Measurements from ENCODE around the gene CNPY1. TPM values are rescaled to one million over a fixed set of nuclear protein-coding genes. Genes with fewer than 3 reads are reported as not detected.

CNPY1 gene
- total and polyA plus RNA-seq, 2 donors (not counting 1 experiment from before 2014, with no cell fraction given) = not detected

GRCh38 chr7:155458878-155459699, 87.3 kb downstream of the CNPY1 start:
- peaks cover 0 to 82% (median 65%) of the 10 kb centered on the region in 4 experiments for H3K27me3 ChIP-seq (replicated peaks in 1 of 4; ENCODE audit: control extremely low read depth in 1 of 4, control insufficient read depth in 3 of 4, insufficient read depth in 4 of 4, low read length in 3 of 4)
- intact Hi-C loops (cut with micrococcal nuclease) = no loop called here
- TF ChIP-seq, protein P1, sequence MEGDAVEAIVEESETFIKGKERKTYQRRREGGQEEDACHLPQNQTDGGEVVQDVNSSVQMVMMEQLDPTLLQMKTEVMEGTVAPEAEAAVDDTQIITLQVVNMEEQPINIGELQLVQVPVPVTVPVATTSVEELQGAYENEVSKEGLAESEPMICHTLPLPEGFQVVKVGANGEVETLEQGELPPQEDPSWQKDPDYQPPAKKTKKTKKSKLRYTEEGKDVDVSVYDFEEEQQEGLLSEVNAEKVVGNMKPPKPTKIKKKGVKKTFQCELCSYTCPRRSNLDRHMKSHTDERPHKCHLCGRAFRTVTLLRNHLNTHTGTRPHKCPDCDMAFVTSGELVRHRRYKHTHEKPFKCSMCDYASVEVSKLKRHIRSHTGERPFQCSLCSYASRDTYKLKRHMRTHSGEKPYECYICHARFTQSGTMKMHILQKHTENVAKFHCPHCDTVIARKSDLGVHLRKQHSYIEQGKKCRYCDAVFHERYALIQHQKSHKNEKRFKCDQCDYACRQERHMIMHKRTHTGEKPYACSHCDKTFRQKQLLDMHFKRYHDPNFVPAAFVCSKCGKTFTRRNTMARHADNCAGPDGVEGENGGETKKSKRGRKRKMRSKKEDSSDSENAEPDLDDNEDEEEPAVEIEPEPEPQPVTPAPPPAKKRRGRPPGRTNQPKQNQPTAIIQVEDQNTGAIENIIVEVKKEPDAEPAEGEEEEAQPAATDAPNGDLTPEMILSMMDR (IDR thresholded peaks at IDR 0.05) = no peak
- peak; percentile 33 for TF ChIP-seq EZH2 (IDR thresholded peaks at IDR 0.05; ENCODE audit: borderline replicate concordance, insufficient read depth, low read depth, low read length, poor library complexity, severe bottlenecking)
- ChIA-PET POLR2A (no interaction called here), CTCF (no interaction called here)
- H3K79me2 ChIP-seq (ENCODE audit: control insufficient read depth, insufficient read depth, low read length) = no peaks in the 10 kb centered on the region
- H3K4me3 ChIP-seq (ENCODE audit: control extremely low read depth in 1 of 5, extremely low read depth in 1 of 5, insufficient read depth in 1 of 5, low read depth in 2 of 5, low read length in 4 of 5) = peak overlapping the region in 1 of 5 experiments; percentile 51
- H3K9me3 ChIP-seq (ENCODE audit: control extremely low read depth in 1 of 3, control insufficient read depth in 2 of 3, insufficient read depth in 1 of 3, low read length in 2 of 3) = peaks cover 0 to 65% (median 0%) of the 10 kb centered on the region in 3 donors
- ATAC-seq (ENCODE audit: low read depth) (no peak), DNase-seq (no peak)
- peak overlapping the region; percentile 67 for H3K4me3 Mint-ChIP-seq
- no peaks in the 10 kb centered on the region for H4K20me1 ChIP-seq (ENCODE audit: control insufficient read depth, insufficient read depth, low read length, poor library complexity, severe bottlenecking)
- peaks cover 63% of the 10 kb centered on the region for H3K27me3 Mint-ChIP-seq
- H3K36me3 ChIP-seq (replicated peaks in 1 of 2; ENCODE audit: control extremely low read depth in 1 of 2, control insufficient read depth in 1 of 2, extremely low read depth in 1 of 2, insufficient read depth in 2 of 2, low read length in 1 of 2) = no peaks in the 10 kb centered on the region
- no peak overlapping the region for H3K9ac ChIP-seq (ENCODE audit: low read length)
- 11% methylated on average over 63 of the region's 68 CpGs for WGBS (ENCODE audit: insufficient coverage)
- no peak overlapping the region for H3K27ac Mint-ChIP-seq
- H3K4me2 ChIP-seq (replicated peaks; ENCODE audit: low read depth, low read length, poor library complexity, severe bottlenecking) = peak overlapping the region; percentile 78
- H3K9me3 Mint-ChIP-seq (ENCODE audit: insufficient read depth) = no peaks in the 10 kb centered on the region
- peak overlapping the region; percentile 33 for H2AFZ ChIP-seq (ENCODE audit: insufficient read depth, low read depth, low read length, poor library complexity, severe bottlenecking)
- H3K27ac ChIP-seq (ENCODE audit: low read length in 2 of 2) = no peak overlapping the region
- H3K4me1 ChIP-seq (ENCODE audit: control insufficient read depth in 2 of 2, insufficient read depth in 2 of 2, low read length in 2 of 2) = peaks cover 27 to 49% of the 10 kb centered on the region in 2 donors
- peaks cover 22% of the 10 kb centered on the region for H3K4me1 Mint-ChIP-seq
